RPMI7951 (cell line): ENCODE results near the gene NIBAN1. TPM values are rescaled to one million over a fixed set of nuclear protein-coding genes. Genes with fewer than 3 reads are reported as not detected.

ENCODE experiments used
- DNase-seq: peaks from one replicate; pipeline ENCODE4 v3.0.0-alpha.2; 2012; ENCODE audit warnings: low read depth
- total RNA-seq: library from RNA; depleted of rRNA; stranded (reverse); fragments of >200 nt; shearing (Covaris generic); gene quantifications from 2 replicates; pipeline ENCODE4 v1.2.3, GENCODE V29; 2014; rRNA removed

The NIBAN1 gene
- total RNA-seq, 1 experiment from 2014 or later, result 9.9 TPM

GRCh38 chr1:184945678-184946412, 28.5 kb downstream of the NIBAN1 start:
- no peak for DNase-seq

DNA sequence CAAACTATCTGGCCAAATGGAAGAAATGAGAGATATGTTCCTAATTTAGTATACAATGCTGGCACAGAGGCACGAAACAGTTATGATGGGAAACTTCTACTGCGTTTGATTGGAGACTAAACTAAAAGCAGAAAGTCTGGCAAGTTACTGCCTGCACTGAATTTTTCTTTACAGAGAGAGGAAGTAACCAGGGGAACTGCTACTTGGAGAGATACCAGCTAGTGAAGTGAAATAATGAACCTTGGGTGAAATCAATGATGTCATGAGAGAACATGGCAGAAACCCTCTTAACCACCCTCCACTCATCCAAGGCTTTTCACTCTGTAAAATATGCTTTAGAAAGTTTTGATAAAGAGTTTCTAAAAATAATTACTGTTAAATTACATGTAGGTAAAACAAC, 29.3 kb downstream of the NIBAN1 start:
- no peak for DNase-seq

- no peak for DNase-seq
These were observed 30.3 kb downstream of the NIBAN1 start for GRCh38 chr1:184943998-184944397.

DNA sequence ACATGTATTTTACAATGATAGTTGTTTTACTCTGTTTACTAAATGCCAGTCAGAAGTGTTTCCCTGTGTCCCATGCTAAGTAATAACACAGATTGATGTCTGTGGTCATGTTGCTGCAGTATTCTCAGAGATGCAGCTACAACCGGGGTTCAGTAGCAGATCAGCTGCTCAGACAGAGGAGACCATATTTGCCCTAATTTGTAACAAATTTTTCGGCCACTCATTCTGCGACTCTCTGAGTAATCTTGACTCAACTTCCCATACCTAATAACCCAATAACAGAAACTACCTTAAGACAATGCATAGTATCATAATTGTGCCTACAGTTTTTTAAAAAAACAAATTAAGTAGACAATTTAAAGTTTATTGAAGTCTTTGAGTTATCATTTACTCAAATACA, 32.6 kb downstream of the NIBAN1 start:
- DNase-seq, result no peak

DNA sequence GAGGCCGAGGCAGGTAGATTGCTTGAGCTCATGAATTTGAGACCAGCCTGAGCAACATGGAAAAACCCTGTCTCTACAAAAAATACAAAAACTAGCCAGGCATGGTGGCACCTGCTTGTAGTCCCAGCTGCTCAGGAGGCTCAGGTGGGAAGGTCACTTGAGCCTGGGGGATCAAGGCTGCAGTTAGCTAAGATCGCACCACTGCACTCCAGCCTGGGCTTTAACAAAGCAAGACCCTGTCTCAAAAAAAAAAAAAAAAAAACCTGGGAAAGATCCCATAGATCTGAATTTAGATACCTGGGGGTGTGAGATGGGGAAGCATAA, 32.9 kb downstream of the NIBAN1 start:
- DNase-seq, result no peak

DNA sequence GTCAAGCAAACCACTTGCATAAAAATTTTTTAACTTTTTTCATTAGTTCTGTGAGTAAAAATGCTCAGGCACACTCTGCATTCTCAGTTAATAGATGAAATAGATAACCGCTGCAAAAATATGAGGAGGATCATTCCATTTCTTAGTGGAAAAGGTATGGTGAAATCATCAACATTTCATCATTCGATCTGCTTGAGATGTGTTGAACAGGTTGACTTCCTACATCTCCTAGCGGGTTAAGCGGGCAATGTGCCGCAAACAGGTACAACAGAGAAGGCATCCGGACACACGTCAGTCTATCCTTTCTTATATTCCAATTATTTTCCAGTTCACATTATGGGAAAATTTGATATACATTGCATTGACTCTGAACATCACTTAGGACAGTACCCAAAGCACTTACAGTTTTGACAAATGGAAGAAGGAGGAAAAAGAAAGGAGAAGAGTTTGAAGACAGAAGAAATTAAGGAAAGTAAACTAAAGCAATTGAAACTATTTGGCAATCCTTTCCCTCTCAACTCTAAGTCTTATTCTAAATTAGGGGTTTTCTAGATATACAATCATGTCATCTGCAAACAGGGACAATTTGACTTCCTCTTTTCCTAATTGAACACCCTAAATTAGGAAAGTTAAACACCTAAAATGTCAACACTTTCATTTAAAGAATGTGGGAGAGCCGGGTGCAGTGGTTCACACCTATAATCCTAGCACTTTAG, 33.5 kb downstream of the NIBAN1 start:
- DNase-seq, result no peak

- DNase-seq, result no peak
These were observed 34.1 kb downstream of the NIBAN1 start for GRCh38 chr1:184940226-184940625.

- DNase-seq, result no peak
These were observed 36.6 kb downstream of the NIBAN1 start for GRCh38 chr1:184937729-184938128.

GRCh38 chr1:184935920-184936798, 38.1 kb downstream of the NIBAN1 start:
- DNase-seq, result no peak

GRCh38 chr1:184933944-184934343, 40.4 kb downstream of the NIBAN1 start:
- no peak for DNase-seq

DNA sequence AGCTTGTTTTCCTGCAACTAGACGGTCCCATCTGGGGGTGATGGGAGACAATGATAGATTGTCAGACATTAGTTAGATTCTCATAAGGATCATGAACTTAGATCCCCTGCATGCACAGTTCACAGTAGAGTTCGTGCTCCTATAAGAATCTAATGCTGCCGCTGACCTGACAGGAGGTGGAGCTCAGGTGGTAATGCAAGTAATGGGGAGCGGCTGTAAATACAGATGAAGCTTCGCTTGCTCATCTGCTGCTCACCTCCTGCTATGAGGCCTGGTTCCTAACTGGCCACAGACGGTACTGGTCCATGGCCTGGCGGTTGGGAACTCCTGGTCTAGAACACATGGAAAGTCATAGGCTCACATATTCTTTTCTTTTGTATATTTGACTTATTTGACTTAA, 42.0 kb downstream of the NIBAN1 start:
- no peak for DNase-seq

DNA sequence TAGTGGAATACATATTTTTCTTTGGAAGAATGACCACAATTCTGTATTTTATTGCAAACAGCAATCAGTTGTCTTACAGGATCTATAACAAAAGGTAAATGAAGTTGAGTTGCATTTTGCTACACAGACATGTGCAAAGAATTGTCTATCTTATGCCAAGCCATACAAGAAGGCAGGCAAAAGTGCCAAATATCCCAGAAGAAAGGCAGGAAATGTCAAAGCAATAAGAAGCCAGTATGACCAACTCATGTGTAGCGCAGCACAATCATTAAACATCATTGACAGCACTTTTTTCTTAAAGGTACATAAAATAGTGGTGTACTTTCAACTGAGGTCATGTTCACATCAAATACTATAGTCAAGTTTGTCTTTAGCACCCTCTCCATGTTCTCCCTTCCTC, 42.7 kb downstream of the NIBAN1 start:
- DNase-seq, result no peak

GRCh38 chr1:184930645-184931044, 43.7 kb downstream of the NIBAN1 start:
- no peak for DNase-seq

- no peak for DNase-seq
These were observed 44.1 kb downstream of the NIBAN1 start for GRCh38 chr1:184930232-184930631.

- DNase-seq, result no peak
These were observed 44.6 kb downstream of the NIBAN1 start for GRCh38 chr1:184929711-184930202.

DNA sequence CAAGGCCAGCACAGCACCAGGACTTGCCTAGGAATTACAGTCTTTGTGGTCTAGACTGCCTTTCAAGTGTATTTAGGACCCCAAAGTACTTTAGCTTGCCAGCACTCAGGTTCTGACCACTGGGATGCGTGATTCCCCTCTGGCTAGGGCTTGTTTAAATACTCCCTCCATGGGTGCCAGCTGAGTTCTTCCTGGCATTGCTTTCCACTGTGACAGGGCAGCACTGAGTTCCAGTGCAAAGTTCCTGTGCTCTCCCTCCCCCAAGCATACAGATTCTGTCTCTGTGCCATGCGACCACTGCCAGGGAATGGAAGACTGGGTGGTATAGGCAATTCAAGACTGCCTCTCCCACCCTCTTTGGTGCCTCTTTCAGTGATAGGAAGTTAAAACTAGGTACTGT, 45.9 kb downstream of the NIBAN1 start:
- no peak for DNase-seq

Other genes starting within 250 kb of the NIBAN1 start
- 40.6 and 45.7 TPM in 2 replicates for gene EDEM3, start 219.7 kb downstream of the NIBAN1 start, total RNA-seq
- 17.5 and 21.1 TPM in 2 replicates for gene RNF2, start 71.0 kb upstream of the NIBAN1 start, total RNA-seq
- gene TRMT1L, start 182.4 kb upstream of the NIBAN1 start, total RNA-seq, result 19.2 and 20.4 TPM in 2 replicates
- 3.4 and 4.7 TPM in 2 replicates for gene SWT1, start 182.7 kb upstream of the NIBAN1 start, total RNA-seq